Ishikawa (cell line): Measurements from ENCODE around the gene TLE3.

Source experiments
- CEBPB ChIP-seq: IDR thresholded peaks from 2 replicates; pipeline ENCODE4 v1.6.1; 2012
- CREB1 ChIP-seq: IDR thresholded peaks from 2 replicates; pipeline ENCODE4 v1.6.1; 2012; ENCODE audit warnings: low read depth
- EGR1 ChIP-seq: IDR thresholded peaks from 2 replicates; pipeline ENCODE4 v1.6.1; 2012
- EP300 ChIP-seq: IDR thresholded peaks from 2 replicates; pipeline ENCODE4 v1.6.1; 2012; ENCODE audit warnings: borderline replicate concordance
- FOXM1 ChIP-seq: IDR thresholded peaks from 2 replicates; pipeline ENCODE4 v1.6.1; 2012; ENCODE audit warnings: low read depth, borderline replicate concordance
- NFIC ChIP-seq: IDR thresholded peaks from 2 replicates; pipeline ENCODE4 v1.6.1; 2012
- RAD21 ChIP-seq: IDR thresholded peaks from 2 replicates; pipeline ENCODE4 v1.6.1; 2012; ENCODE audit warnings: low read depth
- TAF1 ChIP-seq: IDR thresholded peaks from 2 replicates; pipeline ENCODE4 v1.6.1; 2012; ENCODE audit warnings: low read depth, mild to moderate bottlenecking
- TCF12 ChIP-seq: IDR thresholded peaks from 2 replicates; pipeline ENCODE4 v1.6.1; 2012; ENCODE audit warnings: low read depth
- TEAD4 ChIP-seq: IDR thresholded peaks from 2 replicates; pipeline ENCODE4 v1.6.1; 2012
- YY1 ChIP-seq: IDR thresholded peaks from 2 replicates; pipeline ENCODE4 v1.6.1; 2012; ENCODE audit warnings: low read depth
- ZBTB7A ChIP-seq: IDR thresholded peaks from 2 replicates; pipeline ENCODE4 v1.6.1; 2012; ENCODE audit warnings: low read depth
- TF ChIP-seq, protein P1 (sequence below): IDR thresholded peaks from 2 replicates; pipeline ENCODE4 v1.6.1; 2012
- TF ChIP-seq, protein P2 (sequence below): IDR thresholded peaks from 2 replicates; pipeline ENCODE4 v1.6.1; 2012
- TF ChIP-seq, protein P3 (sequence below): IDR thresholded peaks from 2 replicates; pipeline ENCODE4 v1.6.1; 2012; ENCODE audit warnings: low read depth, mild to moderate bottlenecking

Gene TLE3

DNA sequence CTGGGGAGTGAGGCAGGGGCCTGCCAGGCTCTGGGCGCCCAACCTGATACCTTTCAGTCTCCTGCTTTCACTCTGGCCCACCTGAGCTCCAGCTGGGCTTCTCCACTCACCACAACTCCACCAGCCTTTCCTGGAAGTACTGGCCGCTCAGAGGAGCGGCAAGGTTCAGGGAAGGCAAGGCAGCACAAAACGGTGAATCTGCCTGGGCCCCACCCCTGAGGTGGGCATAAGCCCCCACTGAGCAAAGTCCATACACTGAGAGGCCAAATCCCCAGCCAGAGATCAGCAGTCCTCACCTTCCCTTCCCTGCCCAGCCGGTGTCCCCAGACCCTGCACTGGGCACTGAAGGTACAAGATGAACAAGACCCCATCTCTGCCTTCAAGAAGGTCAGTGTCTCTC, 70.7 kb downstream of the TLE3 start:
- TF ChIP-seq, protein P1, sequence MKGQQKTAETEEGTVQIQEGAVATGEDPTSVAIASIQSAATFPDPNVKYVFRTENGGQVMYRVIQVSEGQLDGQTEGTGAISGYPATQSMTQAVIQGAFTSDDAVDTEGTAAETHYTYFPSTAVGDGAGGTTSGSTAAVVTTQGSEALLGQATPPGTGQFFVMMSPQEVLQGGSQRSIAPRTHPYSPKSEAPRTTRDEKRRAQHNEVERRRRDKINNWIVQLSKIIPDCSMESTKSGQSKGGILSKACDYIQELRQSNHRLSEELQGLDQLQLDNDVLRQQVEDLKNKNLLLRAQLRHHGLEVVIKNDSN, result no peak
- TF ChIP-seq YY1 (no peak), EP300 (no peak), TEAD4 (no peak)

DNA sequence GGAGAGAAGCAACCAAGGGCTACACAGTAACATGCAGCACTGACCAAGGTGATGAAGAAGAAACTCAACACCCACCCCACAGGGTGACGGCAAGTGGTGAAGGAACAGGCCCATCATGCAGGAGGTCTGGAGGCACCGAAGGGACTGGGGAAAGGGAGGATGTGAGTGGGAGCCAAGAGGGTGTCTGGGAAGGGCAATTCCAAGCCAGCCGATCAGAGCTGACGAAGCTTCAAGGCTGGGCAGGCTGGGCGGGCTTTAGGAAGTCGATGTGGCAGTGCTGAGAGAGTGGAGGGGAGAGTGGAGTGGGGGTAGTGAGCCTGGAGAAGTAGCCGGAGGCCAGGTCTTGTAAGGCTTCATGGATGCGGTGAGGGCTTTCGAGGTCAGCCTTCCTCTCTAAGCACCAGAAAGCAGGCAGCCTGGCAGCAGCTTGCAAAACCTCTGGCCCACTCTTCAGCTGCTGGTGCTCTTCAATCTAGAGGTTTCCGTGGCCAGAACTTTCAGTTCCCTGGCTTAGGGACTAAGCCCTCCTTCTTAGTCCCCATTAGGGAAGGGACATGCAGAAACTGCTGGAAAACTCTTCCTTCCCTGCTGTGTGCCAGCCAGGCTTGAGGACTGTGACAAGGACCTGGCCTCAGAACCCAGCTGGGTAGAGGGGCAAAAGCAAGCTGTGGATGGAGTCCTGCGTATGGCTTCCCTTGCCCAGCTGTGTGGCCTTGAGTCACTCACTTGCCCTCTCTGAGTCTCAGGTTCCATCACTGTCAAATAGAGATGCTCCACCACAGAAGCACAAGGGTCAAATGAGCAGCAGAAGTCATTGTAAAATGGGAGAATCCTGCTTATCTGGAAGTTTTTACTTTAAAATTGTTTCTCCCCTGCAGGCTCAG, 72.1 kb downstream of the TLE3 start:
- no peak for TF ChIP-seq YY1
- TF ChIP-seq, protein P2, sequence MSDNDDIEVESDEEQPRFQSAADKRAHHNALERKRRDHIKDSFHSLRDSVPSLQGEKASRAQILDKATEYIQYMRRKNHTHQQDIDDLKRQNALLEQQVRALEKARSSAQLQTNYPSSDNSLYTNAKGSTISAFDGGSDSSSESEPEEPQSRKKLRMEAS, result no peak
- TF ChIP-seq CREB1, result no peak
- no peak for TF ChIP-seq EGR1
- no peak for TF ChIP-seq TAF1
- TF ChIP-seq TCF12, result no peak
- no peak for TF ChIP-seq EP300
- no peak for TF ChIP-seq CEBPB

DNA sequence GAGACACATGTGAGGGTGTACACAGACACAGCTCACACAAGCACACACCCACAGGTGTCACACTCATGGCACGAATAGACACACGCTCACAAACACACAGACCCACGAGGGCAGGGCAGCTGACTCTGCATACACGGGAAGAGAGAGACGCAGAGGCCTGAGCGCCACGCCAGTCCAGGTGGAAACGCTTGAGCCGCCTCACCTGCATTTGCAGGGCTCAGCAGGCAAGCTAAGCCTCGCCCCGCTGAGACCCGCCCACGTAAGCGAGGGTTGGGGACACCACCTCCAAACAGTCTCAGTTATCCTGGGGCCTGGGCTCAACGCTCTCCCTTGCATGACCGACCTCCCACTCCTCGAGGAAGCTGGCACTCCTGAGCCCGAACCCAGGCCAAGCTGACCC, 73.2 kb downstream of the TLE3 start:
- TF ChIP-seq FOXM1, result no peak
- TF ChIP-seq EGR1, result 0 out of 2 replicates have a peak, but pooled peaks have one; percentile 5

DNA sequence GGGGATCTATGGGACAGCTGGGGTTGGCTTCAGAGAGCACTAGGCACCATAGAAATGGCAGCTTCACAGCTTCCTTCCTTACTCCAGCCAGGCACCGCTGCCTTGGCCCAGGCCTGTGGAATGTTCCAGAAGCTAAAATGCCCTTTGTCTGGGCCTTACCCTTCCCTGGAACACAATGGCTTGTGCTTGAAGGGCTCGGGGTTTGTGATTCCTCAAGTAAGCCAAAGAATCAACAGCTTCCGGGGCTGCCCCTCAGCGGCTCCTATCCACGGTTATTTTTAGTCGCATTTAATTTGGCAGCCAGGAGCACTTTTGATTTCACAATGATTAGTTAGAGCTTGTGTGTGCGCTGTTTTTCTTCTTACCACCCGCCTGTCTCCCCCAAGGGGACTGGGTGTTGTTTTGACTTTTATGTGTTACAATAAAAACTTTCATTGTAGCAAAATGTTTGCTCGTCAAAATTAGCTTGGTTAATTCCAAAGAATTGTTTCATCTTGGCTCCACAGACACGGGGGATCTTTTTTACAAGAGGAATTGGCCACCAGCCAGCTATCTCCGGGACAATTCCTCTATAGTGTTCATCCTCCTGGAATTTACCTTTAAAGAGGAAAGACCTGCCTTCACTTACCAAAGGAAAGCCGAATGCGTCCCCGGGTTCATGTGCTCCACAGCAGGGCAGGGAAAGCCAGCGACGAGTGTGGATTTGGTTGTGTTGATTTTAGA, 73.8 kb downstream of the TLE3 start:
- TF ChIP-seq TEAD4 (no peak), YY1 (no peak), ZBTB7A (no peak), FOXM1 (no peak), NFIC (no peak), RAD21 (no peak), EP300 (no peak), TCF12 (no peak), CREB1 (no peak), EGR1 (no peak), CEBPB (no peak)
- TF ChIP-seq, protein P3, sequence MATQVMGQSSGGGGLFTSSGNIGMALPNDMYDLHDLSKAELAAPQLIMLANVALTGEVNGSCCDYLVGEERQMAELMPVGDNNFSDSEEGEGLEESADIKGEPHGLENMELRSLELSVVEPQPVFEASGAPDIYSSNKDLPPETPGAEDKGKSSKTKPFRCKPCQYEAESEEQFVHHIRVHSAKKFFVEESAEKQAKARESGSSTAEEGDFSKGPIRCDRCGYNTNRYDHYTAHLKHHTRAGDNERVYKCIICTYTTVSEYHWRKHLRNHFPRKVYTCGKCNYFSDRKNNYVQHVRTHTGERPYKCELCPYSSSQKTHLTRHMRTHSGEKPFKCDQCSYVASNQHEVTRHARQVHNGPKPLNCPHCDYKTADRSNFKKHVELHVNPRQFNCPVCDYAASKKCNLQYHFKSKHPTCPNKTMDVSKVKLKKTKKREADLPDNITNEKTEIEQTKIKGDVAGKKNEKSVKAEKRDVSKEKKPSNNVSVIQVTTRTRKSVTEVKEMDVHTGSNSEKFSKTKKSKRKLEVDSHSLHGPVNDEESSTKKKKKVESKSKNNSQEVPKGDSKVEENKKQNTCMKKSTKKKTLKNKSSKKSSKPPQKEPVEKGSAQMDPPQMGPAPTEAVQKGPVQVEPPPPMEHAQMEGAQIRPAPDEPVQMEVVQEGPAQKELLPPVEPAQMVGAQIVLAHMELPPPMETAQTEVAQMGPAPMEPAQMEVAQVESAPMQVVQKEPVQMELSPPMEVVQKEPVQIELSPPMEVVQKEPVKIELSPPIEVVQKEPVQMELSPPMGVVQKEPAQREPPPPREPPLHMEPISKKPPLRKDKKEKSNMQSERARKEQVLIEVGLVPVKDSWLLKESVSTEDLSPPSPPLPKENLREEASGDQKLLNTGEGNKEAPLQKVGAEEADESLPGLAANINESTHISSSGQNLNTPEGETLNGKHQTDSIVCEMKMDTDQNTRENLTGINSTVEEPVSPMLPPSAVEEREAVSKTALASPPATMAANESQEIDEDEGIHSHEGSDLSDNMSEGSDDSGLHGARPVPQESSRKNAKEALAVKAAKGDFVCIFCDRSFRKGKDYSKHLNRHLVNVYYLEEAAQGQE, result no peak
- TF ChIP-seq, protein P1, result no peak
- TF ChIP-seq, protein P2, result no peak

DNA sequence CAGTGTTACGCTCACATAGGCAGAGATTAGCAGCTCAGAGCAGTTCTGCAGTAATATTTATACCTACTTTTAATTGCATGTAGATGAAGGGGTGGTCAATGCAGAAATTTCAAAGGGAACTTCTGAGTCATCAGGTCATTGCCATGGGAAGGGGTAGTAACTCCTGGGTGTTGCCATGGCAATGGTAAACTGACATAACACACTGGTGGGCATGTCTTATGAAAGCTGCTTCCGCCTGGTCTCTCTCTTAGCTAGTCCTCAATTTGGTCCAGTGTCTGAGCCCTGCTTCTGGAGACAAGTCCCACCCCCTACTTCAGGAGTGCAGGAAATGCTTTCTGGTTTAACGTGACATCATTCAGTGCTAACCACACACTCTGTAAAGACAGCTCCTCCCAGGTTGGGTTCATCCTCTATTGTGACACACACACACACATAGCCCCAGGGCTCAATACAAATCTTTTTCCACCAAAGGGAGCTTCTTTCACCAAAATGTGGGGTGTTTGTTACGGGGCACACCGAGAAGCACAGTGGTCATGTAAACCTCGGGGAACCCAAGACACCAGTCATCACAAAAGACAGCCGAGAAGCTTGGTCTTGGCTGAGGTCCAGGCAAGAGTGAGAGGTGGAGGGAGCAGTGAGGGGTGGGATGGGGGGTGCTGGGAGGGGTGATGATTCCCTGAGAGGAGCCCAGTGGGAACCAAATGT, 74.5 kb downstream of the TLE3 start:
- TF ChIP-seq NFIC, result no peak
- TF ChIP-seq CEBPB, result no peak
- TF ChIP-seq, protein P3, result no peak
- TF ChIP-seq, protein P2, result no peak
- TF ChIP-seq TEAD4, result no peak
- no peak for TF ChIP-seq TAF1
- no peak for TF ChIP-seq EP300
- TF ChIP-seq, protein P1, result no peak
- no peak for TF ChIP-seq EGR1
- no peak for TF ChIP-seq ZBTB7A
- TF ChIP-seq CREB1, result no peak
